GM23338 (cell line): ENCODE measurements around the gene KIF6. TPM values are rescaled to one million over a fixed set of nuclear protein-coding genes. Genes with fewer than 3 reads are reported as not detected.

Source experiments
- ATAC-seq: fragments of 200-7000 bp; cut with Tn5 transposase; 3 replicates; pipeline ENCODE4 v1.9.1; 2020
- DNase-seq: peaks from one replicate; pipeline ENCODE4 v3.0.0-alpha.2; 2015; ENCODE audit warnings: low spot score
- H2AFZ ChIP-seq: fragments of 200-600 bp; sonication (generic); 2 replicates; pipeline ENCODE4 v1.8.0; 2016; ENCODE audit warnings: antibody characterized with exemption, mild to moderate bottlenecking, moderate library complexity
- H3F3A ChIP-seq: fragments of 200-600 bp; sonication (generic); replicated peaks from 2 replicates; pipeline ENCODE4 v1.8.0; 2017; ENCODE audit warnings: antibody characterized with exemption, mixed run types, low read depth
- H3K27ac ChIP-seq: fragments of 200-600 bp; sonication (generic); 2 replicates; pipeline ENCODE4 v1.6.1; 2016; ENCODE audit warnings: low read depth
- H3K27me3 ChIP-seq: fragments of 200-600 bp; sonication (generic); 2 replicates; pipeline ENCODE4 v1.8.0; 2016; ENCODE audit warnings: mild to moderate bottlenecking, mixed run types, moderate library complexity; ENCODE audit not compliant: insufficient read depth
- H3K36me3 ChIP-seq: fragments of 200-600 bp; sonication (generic); 2 replicates; pipeline ENCODE4 v1.8.0; 2016; ENCODE audit warnings: mild to moderate bottlenecking; ENCODE audit not compliant: insufficient read depth
- H3K4me1 ChIP-seq: fragments of 200-600 bp; sonication (generic); 2 replicates; pipeline ENCODE4 v1.8.0; 2016; ENCODE audit warnings: mild to moderate bottlenecking, moderate library complexity; ENCODE audit not compliant: insufficient read depth
- H3K4me2 ChIP-seq: fragments of 200-600 bp; sonication (generic); 2 replicates; pipeline ENCODE4 v1.7.1; 2017; ENCODE audit warnings: mixed run types
- H3K4me3 ChIP-seq: fragments of 200-600 bp; sonication (generic); 2 replicates; pipeline ENCODE4 v1.6.1; 2016; ENCODE audit warnings: mixed run types
- H3K79me2 ChIP-seq: fragments of 200-600 bp; sonication (generic); replicated peaks from 2 replicates; pipeline ENCODE4 v1.8.0; 2017; ENCODE audit warnings: mild to moderate bottlenecking; ENCODE audit not compliant: insufficient read depth
- H3K9me2 ChIP-seq: fragments of 200-600 bp; sonication (generic); 2 replicates; pipeline ENCODE4 v1.8.0; 2017; ENCODE audit not compliant: insufficient read depth
- H4K20me1 ChIP-seq: fragments of 200-600 bp; sonication (generic); replicated peaks from 2 replicates; pipeline ENCODE4 v1.8.0; 2017; ENCODE audit warnings: mild to moderate bottlenecking; ENCODE audit not compliant: insufficient read depth
- H3K27ac Mint-ChIP-seq: 2 replicates; pipeline ENCODE4 v1.8.0; 2020; ENCODE audit warnings: inconsistent platforms, mild to moderate bottlenecking, moderate library complexity, mixed read lengths
- H3K27me3 Mint-ChIP-seq: 3 replicates; pipeline ENCODE4 v1.8.0; 2022; ENCODE audit warnings: low read depth, mild to moderate bottlenecking, moderate library complexity, mixed read lengths, inconsistent platforms; ENCODE audit not compliant: insufficient read depth, poor library complexity
- H3K36me3 Mint-ChIP-seq: 3 replicates; pipeline ENCODE4 v1.8.0; 2021; ENCODE audit warnings: low read depth, mild to moderate bottlenecking, inconsistent platforms, moderate library complexity, mixed read lengths
- H3K4me1 Mint-ChIP-seq: 3 replicates; pipeline ENCODE4 v1.8.0; 2020; ENCODE audit warnings: mild to moderate bottlenecking, inconsistent platforms, mixed read lengths
- H3K4me3 Mint-ChIP-seq: 3 replicates; pipeline ENCODE4 v1.8.0; 2021; ENCODE audit warnings: moderate library complexity, mild to moderate bottlenecking, inconsistent platforms, mixed read lengths
- H3K9me3 Mint-ChIP-seq: 3 replicates; pipeline ENCODE4 v1.8.0; 2020; ENCODE audit warnings: moderate library complexity, mild to moderate bottlenecking, inconsistent platforms, mixed read lengths
- CREB1 ChIP-seq: fragments of 250-450 bp; sonication (Bioruptor Pico); IDR thresholded peaks from 2 replicates; pipeline ENCODE4 v1.5.0; 2020; ENCODE audit warnings: low read depth, mild to moderate bottlenecking, moderate library complexity
- EZH2 ChIP-seq: fragments of 200-600 bp; sonication (generic); IDR thresholded peaks from one replicate; pipeline ENCODE4 v1.8.0; 2017; ENCODE audit warnings: antibody characterized with exemption, mild to moderate bottlenecking, low read depth; ENCODE audit not compliant: unreplicated experiment
- EZH2phosphoT487 ChIP-seq: fragments of 200-600 bp; sonication (generic); IDR thresholded peaks from one replicate; pipeline ENCODE4 v1.8.1; 2018; ENCODE audit warnings: antibody characterized with exemption; ENCODE audit not compliant: unreplicated experiment
- JUNB ChIP-seq: IDR thresholded peaks from one replicate; pipeline ENCODE4 v1.6.1; 2016; ENCODE audit warnings: antibody characterized with exemption; ENCODE audit not compliant: unreplicated experiment
- STAT1 ChIP-seq: IDR thresholded peaks from one replicate; pipeline ENCODE4 v1.6.1; 2016; ENCODE audit warnings: antibody characterized with exemption; ENCODE audit not compliant: unreplicated experiment
- ZNF114 ChIP-seq: fragments of 250-450 bp; sonication (Bioruptor Pico); IDR thresholded peaks from 2 replicates; pipeline ENCODE4 v1.5.0; 2020; ENCODE audit warnings: mild to moderate bottlenecking, moderate library complexity
- ZNF331 ChIP-seq: fragments of 250-450 bp; sonication (Bioruptor Pico); IDR thresholded peaks from 2 replicates; pipeline ENCODE4 v1.5.0; 2020; ENCODE audit warnings: low read depth, mild to moderate bottlenecking, moderate library complexity
- polyA plus RNA-seq: library from polyadenylated mRNA; unstranded; fragments of >200 nt; fragmentation: Nextera tagmentation; extraction: Ambion mirVana; gene quantifications from 2 replicates; pipeline ENCODE4 v1.2.1, GENCODE V29; 2016
- total RNA-seq: library from RNA; depleted of rRNA; stranded (reverse); fragments of >200 nt; shearing (Covaris generic); gene quantifications from 2 replicates; pipeline ENCODE4 v1.2.3, GENCODE V29; 2014
- TF ChIP-seq, protein P1 (sequence below): IDR thresholded peaks from one replicate; pipeline ENCODE4 v1.6.1; 2018; ENCODE audit warnings: antibody characterized with exemption; ENCODE audit not compliant: unreplicated experiment
- TF ChIP-seq, protein P2 (sequence below): IDR thresholded peaks from 2 replicates; pipeline ENCODE4 v1.6.1; 2016; ENCODE audit warnings: antibody characterized with exemption
- TF ChIP-seq, protein P3 (sequence below), 2 experiments: fragments of 200-600 bp in 1 of 2; sonication (generic) in 1 of 2; conservative IDR thresholded peaks; 2 replicates each; pipeline versions ENCODE4 v1.5.1 to v1.6.1; 2016 to 2017; ENCODE audit warnings: antibody characterized with exemption in 2 of 2, low read depth in 2 of 2, mild to moderate bottlenecking in 2 of 2, moderate library complexity in 1 of 2

KIF6 gene
- total and polyA plus RNA-seq, 2 experiments from 2014 or later = 0.87 to 1.7 TPM

DNA sequence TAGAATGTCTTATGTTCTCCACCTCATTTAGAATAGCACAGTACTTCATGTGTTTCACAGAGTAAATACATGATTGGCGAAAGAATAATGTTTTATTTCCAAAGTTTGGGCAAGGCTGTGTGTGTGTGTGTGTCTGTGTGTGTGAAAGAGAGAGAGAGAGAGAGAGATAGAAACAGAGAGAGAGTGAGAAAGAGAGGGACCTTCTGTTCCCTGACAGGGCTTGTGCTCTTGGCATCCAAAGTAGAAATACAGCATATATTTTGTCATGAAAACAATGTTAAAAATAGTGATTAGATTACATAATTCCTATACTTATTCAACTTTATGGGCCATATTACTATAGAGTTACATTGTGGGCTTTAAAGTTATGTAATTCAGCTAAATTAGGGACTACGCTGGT is 201.2 kb downstream of the KIF6 start:
- Histone ChIP-seq H3K36me3 (no peaks in the 10 kb centered on the region), H3K4me2 (no peak overlapping the region), H3K27ac (no peak overlapping the region), H4K20me1 (no peaks in the 10 kb centered on the region), H3K9me2 (peaks cover 7% of the 10 kb centered on the region; the same call in 1 of the 2 replicates), H3K27me3 (no peaks in the 10 kb centered on the region), H3K79me2 (no peaks in the 10 kb centered on the region), H3K4me3 (no peak overlapping the region), H3F3A (no peaks in the 10 kb centered on the region), H2AFZ (no peak overlapping the region), H3K4me1 (no peaks in the 10 kb centered on the region)
- DNase-seq (no peak), ATAC-seq (no peak)
- Mint-ChIP-seq H3K4me1 (0 out of 3 replicates have a peak, but pooled peaks cover 2% of the 10 kb centered on the region), H3K36me3 (no peaks in the 10 kb centered on the region), H3K27me3 (no peaks in the 10 kb centered on the region), H3K9me3 (no peaks in the 10 kb centered on the region; the same call in 1 of the 3 replicates), H3K4me3 (no peak overlapping the region), H3K27ac (no peak overlapping the region)
- no peak for TF ChIP-seq ZNF114 (CRISPR knock-in tag)

DNA sequence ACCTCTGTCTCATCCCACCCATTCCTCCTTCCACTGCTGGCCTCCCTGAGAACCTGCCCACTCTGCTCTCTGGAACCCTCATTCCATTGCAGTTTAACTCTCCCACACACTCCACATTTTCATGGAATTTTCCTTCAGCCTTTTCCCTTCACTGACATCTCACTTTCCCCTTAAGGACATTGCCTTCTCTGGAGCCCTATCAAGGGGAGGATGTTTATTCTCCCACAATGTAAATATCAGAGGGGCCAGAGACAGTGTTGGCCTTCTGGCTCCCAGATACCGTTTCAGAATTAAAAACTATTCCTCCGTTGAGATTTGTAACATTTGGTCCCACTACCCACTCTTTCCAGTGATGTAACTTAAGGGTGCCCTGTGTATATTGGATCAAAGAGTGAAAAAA is 203.2 kb downstream of the KIF6 start:
- Mint-ChIP-seq H3K36me3 (no peaks in the 10 kb centered on the region), H3K4me3 (no peak overlapping the region), H3K9me3 (no peaks in the 10 kb centered on the region; the same call in 2 of the 3 replicates), H3K27ac (no peak overlapping the region), H3K27me3 (no peaks in the 10 kb centered on the region), H3K4me1 (no peaks in the 10 kb centered on the region)
- Histone ChIP-seq H3K79me2 (no peaks in the 10 kb centered on the region), H3K4me2 (no peak overlapping the region), H3F3A (no peaks in the 10 kb centered on the region), H2AFZ (no peak overlapping the region), H3K9me2 (0 out of 2 replicates have a peak, but pooled peaks cover 4% of the 10 kb centered on the region), H4K20me1 (no peaks in the 10 kb centered on the region), H3K4me1 (no peaks in the 10 kb centered on the region), H3K4me3 (no peak overlapping the region), H3K36me3 (no peaks in the 10 kb centered on the region), H3K27me3 (no peaks in the 10 kb centered on the region), H3K27ac (no peak overlapping the region)
- DNase-seq (no peak), ATAC-seq (no peak)
- TF ChIP-seq ZNF114 (CRISPR knock-in tag) = no peak

DNA sequence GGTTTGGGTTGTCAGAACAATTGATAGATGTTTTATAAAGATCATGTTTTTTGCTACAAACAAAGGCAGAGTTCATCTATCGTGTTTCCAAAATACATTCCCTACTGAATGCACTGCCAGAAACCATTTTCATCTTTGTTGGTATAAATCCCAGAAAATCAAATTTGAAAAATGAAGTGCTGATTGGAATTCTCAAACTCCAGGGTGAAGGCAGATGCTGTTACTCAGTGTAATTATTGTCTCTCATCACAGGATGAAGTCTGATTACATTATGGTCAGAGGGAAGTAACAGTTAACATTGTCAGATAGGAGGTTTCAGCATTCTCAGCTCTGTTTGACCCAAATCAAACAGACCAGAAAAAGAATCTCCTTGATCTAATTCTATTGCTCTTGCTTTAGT is 204.3 kb downstream of the KIF6 start:
- H4K20me1 ChIP-seq = no peaks in the 10 kb centered on the region
- H3K9me2 ChIP-seq = 0 out of 2 replicates have a peak, but pooled peaks cover 4% of the 10 kb centered on the region
- H3K4me3 Mint-ChIP-seq = no peak overlapping the region
- no peaks in the 10 kb centered on the region for H3F3A ChIP-seq
- H3K36me3 Mint-ChIP-seq = no peaks in the 10 kb centered on the region
- H3K36me3 ChIP-seq = no peaks in the 10 kb centered on the region
- no peaks in the 10 kb centered on the region for H3K4me1 ChIP-seq
- no peak overlapping the region for H3K27ac Mint-ChIP-seq
- ATAC-seq (no peak), DNase-seq (no peak)
- H3K4me1 Mint-ChIP-seq = no peaks in the 10 kb centered on the region
- H3K27me3 Mint-ChIP-seq = no peaks in the 10 kb centered on the region
- H3K79me2 ChIP-seq = no peaks in the 10 kb centered on the region
- H3K4me3 ChIP-seq = no peak overlapping the region
- no peaks in the 10 kb centered on the region; the same call in 2 of the 3 replicates for H3K9me3 Mint-ChIP-seq
- TF ChIP-seq ZNF331 (no peak), JUNB (no peak), EZH2 (no peak), CREB1 (CRISPR knock-in tag) (no peak), EZH2phosphoT487 (no peak), STAT1 (no peak)
- TF ChIP-seq, protein P1, sequence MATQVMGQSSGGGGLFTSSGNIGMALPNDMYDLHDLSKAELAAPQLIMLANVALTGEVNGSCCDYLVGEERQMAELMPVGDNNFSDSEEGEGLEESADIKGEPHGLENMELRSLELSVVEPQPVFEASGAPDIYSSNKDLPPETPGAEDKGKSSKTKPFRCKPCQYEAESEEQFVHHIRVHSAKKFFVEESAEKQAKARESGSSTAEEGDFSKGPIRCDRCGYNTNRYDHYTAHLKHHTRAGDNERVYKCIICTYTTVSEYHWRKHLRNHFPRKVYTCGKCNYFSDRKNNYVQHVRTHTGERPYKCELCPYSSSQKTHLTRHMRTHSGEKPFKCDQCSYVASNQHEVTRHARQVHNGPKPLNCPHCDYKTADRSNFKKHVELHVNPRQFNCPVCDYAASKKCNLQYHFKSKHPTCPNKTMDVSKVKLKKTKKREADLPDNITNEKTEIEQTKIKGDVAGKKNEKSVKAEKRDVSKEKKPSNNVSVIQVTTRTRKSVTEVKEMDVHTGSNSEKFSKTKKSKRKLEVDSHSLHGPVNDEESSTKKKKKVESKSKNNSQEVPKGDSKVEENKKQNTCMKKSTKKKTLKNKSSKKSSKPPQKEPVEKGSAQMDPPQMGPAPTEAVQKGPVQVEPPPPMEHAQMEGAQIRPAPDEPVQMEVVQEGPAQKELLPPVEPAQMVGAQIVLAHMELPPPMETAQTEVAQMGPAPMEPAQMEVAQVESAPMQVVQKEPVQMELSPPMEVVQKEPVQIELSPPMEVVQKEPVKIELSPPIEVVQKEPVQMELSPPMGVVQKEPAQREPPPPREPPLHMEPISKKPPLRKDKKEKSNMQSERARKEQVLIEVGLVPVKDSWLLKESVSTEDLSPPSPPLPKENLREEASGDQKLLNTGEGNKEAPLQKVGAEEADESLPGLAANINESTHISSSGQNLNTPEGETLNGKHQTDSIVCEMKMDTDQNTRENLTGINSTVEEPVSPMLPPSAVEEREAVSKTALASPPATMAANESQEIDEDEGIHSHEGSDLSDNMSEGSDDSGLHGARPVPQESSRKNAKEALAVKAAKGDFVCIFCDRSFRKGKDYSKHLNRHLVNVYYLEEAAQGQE = no peak
- TF ChIP-seq, protein P2, sequence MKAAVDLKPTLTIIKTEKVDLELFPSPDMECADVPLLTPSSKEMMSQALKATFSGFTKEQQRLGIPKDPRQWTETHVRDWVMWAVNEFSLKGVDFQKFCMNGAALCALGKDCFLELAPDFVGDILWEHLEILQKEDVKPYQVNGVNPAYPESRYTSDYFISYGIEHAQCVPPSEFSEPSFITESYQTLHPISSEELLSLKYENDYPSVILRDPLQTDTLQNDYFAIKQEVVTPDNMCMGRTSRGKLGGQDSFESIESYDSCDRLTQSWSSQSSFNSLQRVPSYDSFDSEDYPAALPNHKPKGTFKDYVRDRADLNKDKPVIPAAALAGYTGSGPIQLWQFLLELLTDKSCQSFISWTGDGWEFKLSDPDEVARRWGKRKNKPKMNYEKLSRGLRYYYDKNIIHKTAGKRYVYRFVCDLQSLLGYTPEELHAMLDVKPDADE = no peak
- TF ChIP-seq, protein P3, sequence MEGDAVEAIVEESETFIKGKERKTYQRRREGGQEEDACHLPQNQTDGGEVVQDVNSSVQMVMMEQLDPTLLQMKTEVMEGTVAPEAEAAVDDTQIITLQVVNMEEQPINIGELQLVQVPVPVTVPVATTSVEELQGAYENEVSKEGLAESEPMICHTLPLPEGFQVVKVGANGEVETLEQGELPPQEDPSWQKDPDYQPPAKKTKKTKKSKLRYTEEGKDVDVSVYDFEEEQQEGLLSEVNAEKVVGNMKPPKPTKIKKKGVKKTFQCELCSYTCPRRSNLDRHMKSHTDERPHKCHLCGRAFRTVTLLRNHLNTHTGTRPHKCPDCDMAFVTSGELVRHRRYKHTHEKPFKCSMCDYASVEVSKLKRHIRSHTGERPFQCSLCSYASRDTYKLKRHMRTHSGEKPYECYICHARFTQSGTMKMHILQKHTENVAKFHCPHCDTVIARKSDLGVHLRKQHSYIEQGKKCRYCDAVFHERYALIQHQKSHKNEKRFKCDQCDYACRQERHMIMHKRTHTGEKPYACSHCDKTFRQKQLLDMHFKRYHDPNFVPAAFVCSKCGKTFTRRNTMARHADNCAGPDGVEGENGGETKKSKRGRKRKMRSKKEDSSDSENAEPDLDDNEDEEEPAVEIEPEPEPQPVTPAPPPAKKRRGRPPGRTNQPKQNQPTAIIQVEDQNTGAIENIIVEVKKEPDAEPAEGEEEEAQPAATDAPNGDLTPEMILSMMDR (conservative IDR thresholded peaks at IDR 0.05; ENCODE audit: low read depth in 2 of 2) = no peak
- no peak overlapping the region for H3K4me2 ChIP-seq
- no peak overlapping the region for H3K27ac ChIP-seq
- H3K27me3 ChIP-seq = no peaks in the 10 kb centered on the region
- no peak overlapping the region for H2AFZ ChIP-seq
